ENCODE measurements around the gene C5orf58.

Gene C5orf58

DNA sequence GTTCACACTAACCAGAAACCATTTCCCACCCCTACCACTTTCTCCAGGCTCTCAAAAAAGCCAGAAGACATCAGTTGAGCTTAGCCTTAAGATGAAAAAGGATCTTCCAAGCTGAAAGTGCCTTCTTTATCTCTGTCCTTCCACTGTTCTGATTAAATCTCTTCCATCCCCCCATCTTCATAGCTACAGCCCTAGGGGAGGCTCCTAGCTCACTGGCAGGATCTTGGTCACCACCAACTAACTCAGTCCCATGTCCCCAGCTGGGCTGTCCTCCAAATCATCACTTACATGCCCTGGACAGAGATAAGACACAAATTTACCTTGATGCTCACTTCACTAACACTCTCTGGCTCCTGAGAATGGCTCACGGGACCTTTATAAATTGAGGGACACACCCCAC is 50.5 kb downstream of the C5orf58 start:
- DNase-seq (ENCODE audit: low read depth), result no peak

DNA sequence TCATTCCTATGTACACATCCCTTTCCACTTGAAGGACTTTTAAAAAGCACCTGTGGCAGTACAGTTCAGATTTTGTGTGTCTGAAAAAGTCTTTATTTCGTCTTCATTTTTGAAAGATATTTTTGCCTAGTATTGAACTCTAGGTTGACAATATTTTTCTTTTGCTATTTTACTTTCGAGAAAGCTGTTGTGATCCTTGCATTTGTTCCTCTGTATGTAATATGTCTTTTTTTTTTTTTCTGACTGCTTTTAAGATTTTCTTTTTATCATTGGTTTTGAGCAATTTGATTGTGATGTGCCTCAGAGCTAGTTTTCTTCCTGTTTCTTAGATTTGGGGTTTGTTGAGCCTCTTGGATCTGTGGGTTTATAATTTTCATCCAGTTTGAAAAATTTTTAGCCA is 51.4 kb downstream of the C5orf58 start:
- DNase-seq (ENCODE audit: low read depth), result no peak

DNA sequence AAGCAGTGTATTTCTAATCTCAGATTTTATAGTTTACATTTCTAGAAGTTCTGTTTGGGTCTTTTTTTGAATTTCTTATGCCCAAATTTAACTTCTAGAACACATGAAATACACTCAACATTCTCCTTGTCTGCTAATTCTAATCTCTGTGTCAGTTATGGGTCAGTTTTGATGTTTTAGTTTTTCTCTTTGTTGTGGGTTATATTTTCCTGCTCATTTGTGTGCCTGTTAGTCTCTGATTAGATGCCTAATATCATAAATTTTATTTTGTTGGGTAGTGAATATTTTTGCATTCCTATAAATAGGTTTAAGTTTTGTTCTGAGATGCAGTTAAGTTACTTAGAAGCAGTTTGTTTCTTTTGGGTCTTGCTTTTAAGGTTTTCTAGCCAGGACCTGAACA is 52.4 kb downstream of the C5orf58 start:
- no peak for DNase-seq (ENCODE audit: low read depth)

DNA sequence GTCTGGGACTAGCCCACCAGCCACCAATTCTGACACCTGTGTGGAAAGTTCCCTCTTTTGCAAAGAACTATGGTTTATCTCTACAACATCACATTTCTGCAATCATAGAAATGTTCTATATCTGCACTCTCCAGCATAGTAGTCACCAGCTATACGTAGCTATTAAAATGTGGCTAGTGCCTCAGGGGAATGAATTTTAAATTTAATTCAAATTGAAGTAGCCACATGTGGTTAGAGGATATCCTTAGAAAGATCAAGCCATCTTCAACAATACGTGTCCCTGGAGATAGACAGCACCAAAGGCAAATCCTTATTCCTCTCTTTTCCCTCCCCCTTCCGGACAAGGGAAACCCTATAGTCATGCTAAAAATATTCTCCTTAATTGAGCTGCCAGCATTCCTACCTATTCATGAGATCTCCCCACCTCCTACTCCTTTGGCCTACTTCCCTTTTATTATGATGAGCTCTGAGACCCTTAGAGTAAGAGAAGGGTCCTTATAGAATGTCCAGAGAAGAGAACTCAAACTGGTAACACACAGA is 53.7 kb downstream of the C5orf58 start:
- no peak for DNase-seq (ENCODE audit: low read depth)

DNA sequence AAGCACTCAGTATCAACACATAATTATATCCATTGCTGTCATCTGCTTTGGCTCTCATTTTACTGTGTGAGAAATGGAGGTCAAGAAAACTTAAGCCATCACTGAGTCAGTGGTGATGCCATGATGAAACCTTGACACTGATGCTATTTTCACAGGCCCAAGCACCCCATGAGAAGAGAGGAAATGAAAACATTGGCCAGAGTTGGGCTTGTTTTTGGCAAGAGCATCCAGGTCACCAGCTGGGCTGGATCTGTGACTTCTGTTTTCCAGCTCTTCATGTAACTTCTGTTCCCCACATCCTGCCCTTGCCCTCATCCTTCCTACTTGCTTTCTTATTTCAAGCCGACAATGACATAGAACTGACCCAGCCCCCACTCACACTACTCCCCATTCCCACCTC is 54.7 kb downstream of the C5orf58 start:
- no peak for DNase-seq (ENCODE audit: low read depth)

DNA sequence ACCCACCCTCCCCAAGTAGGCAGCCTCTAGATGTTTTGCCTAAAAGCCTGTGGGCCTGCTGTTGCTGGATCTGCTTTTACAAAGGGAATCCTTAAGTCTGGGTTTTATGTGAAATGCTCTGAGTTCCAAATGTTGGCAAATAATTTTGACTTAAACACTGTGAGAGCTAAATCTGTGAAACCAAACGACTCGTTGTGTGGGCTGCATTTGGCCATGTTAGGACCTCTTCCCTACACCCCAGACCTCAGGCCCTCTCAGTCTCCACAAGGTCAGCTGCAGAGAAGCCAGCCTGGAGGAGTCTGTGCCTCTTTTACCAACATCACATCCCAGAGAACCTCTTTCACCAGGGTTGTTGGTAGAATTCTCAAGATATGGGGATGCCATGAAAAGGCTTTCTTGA is 55.4 kb downstream of the C5orf58 start:
- no peak for DNase-seq (ENCODE audit: low read depth)

DNA sequence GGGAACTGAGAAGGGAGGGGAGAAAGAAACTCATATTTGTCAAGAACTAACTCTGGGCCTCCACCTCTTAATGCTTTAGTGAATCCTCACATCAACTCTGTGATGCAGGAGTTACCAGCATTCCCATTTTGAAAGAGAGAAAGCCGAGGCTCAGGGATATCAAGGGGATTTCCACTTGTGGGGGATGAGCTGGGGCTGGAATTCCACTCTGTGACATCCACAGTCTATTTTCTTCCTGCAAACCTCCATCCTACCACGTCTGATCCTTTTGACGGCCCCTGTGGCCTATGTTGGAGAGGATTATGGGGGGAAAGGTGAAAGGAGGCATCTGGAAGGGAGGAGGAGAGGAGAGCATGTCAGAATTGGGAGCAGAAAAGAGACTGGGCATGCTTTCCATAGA is 55.8 kb downstream of the C5orf58 start:
- DNase-seq (ENCODE audit: low read depth), result no peak

DNA sequence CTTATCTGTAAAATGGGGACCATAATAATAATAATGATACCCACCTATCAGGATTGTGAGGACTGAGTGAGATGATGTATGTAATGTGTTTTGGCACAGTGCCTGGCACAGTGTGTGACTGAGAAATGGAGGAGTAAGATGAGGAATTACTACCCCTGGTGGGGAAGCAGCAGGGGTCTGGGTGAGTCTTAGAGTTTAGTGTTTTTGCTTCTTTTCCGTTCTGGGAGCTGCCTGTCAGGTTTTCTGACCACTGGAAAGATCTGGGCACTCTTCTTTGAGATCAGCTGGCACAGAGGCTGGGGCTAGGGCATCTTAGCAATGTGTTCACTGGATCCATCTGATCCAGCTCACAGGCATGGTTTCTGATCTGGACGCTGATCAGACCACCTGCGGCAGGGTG is 56.3 kb downstream of the C5orf58 start:
- no peak for DNase-seq (ENCODE audit: low read depth)

DNA sequence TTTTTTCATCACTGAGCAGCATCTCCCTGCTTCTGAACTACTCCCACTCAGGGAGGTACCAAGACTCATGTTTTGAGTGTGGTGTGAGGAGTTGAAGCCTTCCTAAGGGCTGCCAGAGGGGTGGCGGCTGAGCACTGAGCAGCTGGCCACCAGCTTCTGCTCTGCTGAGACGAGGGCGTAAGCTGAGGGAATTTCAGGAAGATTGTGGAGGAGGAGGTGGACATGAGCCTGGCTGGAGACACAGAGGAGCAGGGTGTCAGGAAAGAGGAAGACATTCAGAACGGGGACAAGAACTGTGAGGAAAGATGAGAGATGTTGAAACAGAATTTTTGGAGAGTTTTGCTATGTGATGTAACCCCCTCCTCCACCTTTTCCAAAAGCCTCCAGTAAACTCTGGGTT is 57.0 kb downstream of the C5orf58 start:
- no peak for DNase-seq (ENCODE audit: low read depth)

DNA sequence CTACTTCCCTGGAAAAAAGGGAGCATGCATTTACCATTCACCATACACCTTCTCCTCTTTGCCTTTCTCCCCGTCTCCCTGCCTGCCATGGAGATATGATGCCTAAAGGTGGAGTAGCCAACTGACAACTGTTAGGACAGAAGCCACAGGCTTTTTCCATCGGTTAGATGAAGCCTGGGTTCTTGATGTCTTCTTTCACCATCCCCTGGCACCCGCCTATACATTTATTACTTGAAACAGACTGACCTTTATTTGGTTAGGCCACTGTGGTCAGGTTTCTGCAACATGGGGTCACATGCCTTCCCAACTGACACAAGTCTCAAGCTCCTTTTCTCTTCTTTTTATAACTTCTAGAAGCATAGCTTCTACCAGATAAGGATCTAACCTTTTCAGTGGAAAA is 57.7 kb downstream of the C5orf58 start:
- no peak for DNase-seq (ENCODE audit: low read depth)

DNA sequence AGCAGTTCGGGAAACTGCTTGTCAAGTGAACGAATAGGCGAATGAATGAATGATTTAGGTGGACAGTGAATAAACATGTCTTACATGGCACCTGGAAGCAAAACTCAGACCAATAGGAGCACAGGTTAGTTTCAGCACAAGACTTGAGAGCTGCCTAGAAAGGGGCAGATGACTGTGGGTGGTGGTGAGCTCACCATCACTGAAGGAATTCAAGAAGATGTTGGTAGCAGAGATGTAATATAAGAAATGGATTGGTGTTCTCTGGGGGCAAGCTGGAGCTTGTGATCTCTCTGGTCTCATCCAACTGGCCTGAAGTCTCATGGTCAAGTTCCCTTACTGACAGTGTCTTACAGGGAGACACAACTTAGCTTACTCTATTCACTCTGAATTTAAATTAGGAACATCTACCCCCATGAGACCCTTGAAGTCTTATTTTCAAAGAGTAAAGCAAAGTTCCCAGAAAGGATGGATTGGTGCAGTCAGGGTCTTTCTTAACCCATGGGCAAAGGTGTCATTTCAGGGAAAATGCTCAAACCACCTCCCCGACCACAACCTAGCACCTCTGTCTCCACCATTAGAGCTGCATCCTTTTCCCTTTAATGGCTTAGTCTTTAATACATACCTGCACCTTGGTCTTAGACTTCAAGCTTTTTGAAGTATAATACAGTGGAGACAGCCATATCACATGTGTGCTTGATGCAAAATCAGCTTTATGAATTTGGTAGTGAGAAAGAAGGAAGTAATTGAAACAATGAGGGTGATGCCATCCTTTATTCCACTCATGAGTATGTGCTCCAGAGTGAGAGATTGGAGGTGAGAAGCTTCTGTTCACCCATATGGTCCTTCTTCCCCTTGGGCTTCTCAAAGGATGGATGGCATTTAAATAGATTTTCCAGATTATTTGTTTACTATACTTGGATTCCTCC is 59.7 kb downstream of the C5orf58 start:
- DNase-seq (ENCODE audit: low read depth), result no peak

DNA sequence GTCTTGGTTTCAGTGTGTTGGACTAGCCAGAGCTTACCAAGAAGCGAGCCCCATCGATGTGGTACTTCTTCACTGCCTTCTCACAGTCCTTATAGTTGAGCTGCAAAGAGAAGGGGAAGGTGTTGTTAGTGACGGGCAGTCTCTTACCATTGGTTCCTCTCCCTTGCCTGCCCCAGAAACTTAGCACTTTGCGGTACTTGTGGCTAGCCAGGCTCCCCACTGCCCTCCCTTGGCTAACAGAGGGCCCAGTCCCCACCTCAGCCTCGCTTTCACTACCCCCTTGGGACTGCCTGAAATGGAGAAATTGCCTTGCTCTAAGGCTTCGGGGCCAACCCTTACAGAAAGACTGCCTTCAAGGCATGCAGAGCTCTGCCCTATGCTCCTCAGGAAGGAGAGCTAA is 60.5 kb downstream of the C5orf58 start:
- DNase-seq (ENCODE audit: low read depth), result peak; percentile 45

DNA sequence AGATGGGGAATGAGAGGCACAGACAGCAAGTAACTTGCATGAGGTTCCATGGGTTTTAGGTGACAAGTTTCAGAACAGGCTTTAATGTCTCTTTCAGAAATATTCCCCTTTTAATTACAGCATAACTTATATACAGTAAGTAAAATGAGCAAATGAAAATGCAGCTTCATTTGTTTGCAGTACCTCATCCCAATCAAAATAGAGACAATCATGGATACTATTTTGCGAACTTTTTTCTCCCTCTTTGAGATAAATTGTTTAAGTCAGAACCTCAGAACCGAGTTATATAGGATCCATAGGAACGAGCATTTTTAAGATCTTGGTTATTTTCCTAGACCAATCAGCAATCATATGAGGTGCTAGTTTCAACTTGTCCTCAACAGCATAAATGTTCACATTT is 61.3 kb downstream of the C5orf58 start:
- DNase-seq (ENCODE audit: low read depth), result no peak

DNA sequence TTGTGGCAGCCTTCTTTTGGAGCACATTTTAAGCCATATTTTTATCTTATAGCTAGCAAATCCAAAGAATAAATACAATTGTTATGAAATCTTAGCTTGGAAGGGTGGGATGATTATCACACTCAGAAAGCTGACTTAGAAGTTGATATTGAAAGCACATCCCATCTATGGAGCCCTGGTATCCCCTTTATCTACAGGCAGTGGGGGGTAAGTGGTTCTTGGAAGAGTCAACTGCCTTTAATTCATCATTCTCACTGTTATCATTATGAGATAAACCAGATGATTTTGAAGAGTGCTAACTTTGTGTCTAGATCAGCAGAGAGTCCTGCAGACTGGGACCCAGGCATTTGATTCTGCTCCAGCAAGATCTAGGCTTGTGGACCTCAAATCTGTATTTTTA is 61.8 kb downstream of the C5orf58 start:
- DNase-seq (ENCODE audit: low read depth), result no peak

Measured in activated T-cell treated with anti-CD3 and anti-CD28 coated beads for 48 hours (primary cell).